CD14-positive monocyte (primary cell): ENCODE results near the gene RAB44. TPM values are rescaled to one million over a fixed set of nuclear protein-coding genes. Genes with fewer than 3 reads are reported as not detected.
A peak's percentile ranks its signal among the peaks of the same experiment; 100 is the strongest.

Source experiments
- DNase-seq, 3 donors: peaks; one replicate each; pipeline ENCODE4 v3.0.0-alpha.2; 2011 to 2022
- H2AFZ ChIP-seq: 2 replicates; pipeline ENCODE4 v1.6.0; 2012; ENCODE audit warnings: mild to moderate bottlenecking, low read depth, low read length, inconsistent platforms; ENCODE audit not compliant: insufficient read depth, poor library complexity, severe bottlenecking
- H3K27ac ChIP-seq, 2 donors: 1 replicate in 1 of 2; 2 replicates in 1 of 2; pipeline ENCODE4 v1.5.1; 2012 to 2013; ENCODE audit warnings: low read length in 2 of 2, control low read depth in 1 of 2, inconsistent platforms in 1 of 2, low read depth in 1 of 2, mild to moderate bottlenecking in 1 of 2
- H3K27me3 ChIP-seq, 2 donors: one replicate each; pipeline versions ENCODE4 v1.6.0 to v1.6.1; 2011 to 2013; ENCODE audit warnings: low read length in 2 of 2; ENCODE audit not compliant: control insufficient read depth in 2 of 2, insufficient read depth in 2 of 2
- H3K36me3 ChIP-seq, 2 donors: replicated peaks in 1 of 2; 1 replicate in 1 of 2; 2 replicates in 1 of 2; pipeline versions ENCODE4 v1.5.1 to v1.6.1; 2012 to 2013; ENCODE audit warnings: low read length in 2 of 2, control low read depth in 1 of 2, inconsistent platforms in 1 of 2, mild to moderate bottlenecking in 1 of 2; ENCODE audit not compliant: insufficient read depth in 2 of 2, control insufficient read depth in 1 of 2
- H3K4me1 ChIP-seq, 2 donors: 1 replicate in 1 of 2; 2 replicates in 1 of 2; pipeline versions ENCODE4 v1.5.1 to v1.6.1; 2012 to 2013; ENCODE audit warnings: low read length in 2 of 2, control low read depth in 1 of 2, inconsistent platforms in 1 of 2, mild to moderate bottlenecking in 1 of 2, moderate library complexity in 1 of 2; ENCODE audit not compliant: insufficient read depth in 2 of 2, control insufficient read depth in 1 of 2
- H3K4me2 ChIP-seq: replicated peaks from 2 replicates; pipeline ENCODE3; 2012; ENCODE audit warnings: low read length, moderate library complexity, mild to moderate bottlenecking; ENCODE audit not compliant: poor library complexity, severe bottlenecking; ENCODE audit errors: extremely low read depth
- H3K4me3 ChIP-seq, 3 experiments: fragments of 200-600 bp in 1 of 3; sonication (generic) in 1 of 3; replicated peaks in 1 of 3; 1 replicate in 2 of 3; 2 replicates in 1 of 3; pipeline ENCODE4 v1.5.1; 2011 to 2013; ENCODE audit warnings: low read length in 3 of 3, mild to moderate bottlenecking in 3 of 3, control low read depth in 2 of 3, low read depth in 2 of 3, inconsistent platforms in 1 of 3, moderate library complexity in 1 of 3
- H3K79me2 ChIP-seq: 2 replicates; pipeline ENCODE4 v1.6.0; 2012; ENCODE audit warnings: mild to moderate bottlenecking, control low read depth, inconsistent platforms, low read length, moderate library complexity; ENCODE audit not compliant: insufficient read depth
- H3K9ac ChIP-seq: 2 replicates; pipeline ENCODE4 v1.6.0; 2017; ENCODE audit warnings: low read length, mild to moderate bottlenecking; ENCODE audit not compliant: insufficient read depth, poor library complexity, severe bottlenecking
- H3K9me3 ChIP-seq, 2 donors: replicated peaks in 1 of 2; 1 replicate in 1 of 2; 2 replicates in 1 of 2; pipeline versions ENCODE4 v1.5.1 to v1.6.1; 2012 to 2013; ENCODE audit warnings: low read length in 2 of 2, control low read depth in 1 of 2; ENCODE audit not compliant: control insufficient read depth in 1 of 2, insufficient read depth in 1 of 2
- H4K20me1 ChIP-seq: 2 replicates; pipeline ENCODE4 v1.6.0; 2012; ENCODE audit warnings: mild to moderate bottlenecking, low read length, control low read depth, moderate library complexity; ENCODE audit not compliant: insufficient read depth
- H3K27ac Mint-ChIP-seq, 7 donors: one replicate each; pipeline ENCODE4 v1.8.0; 2020; ENCODE audit warnings: mild to moderate bottlenecking in 7 of 7, mixed read lengths in 7 of 7, moderate library complexity in 6 of 7, inconsistent platforms in 2 of 7
- H3K27me3 Mint-ChIP-seq, 3 donors: one replicate each; pipeline ENCODE4 v1.8.0; 2021 to 2022; ENCODE audit warnings: low read depth in 3 of 3, mild to moderate bottlenecking in 3 of 3, mixed read lengths in 3 of 3, moderate library complexity in 3 of 3, inconsistent platforms in 1 of 3
- H3K36me3 Mint-ChIP-seq, 2 donors: one replicate each; pipeline ENCODE4 v1.8.0; 2020; ENCODE audit warnings: mixed read lengths in 2 of 2, inconsistent platforms in 1 of 2, mild to moderate bottlenecking in 1 of 2
- H3K4me1 Mint-ChIP-seq: one replicate; pipeline ENCODE4 v1.8.0; 2020; ENCODE audit warnings: mild to moderate bottlenecking, mixed read lengths
- H3K4me3 Mint-ChIP-seq, 2 donors: one replicate each; pipeline ENCODE4 v1.8.0; 2020; ENCODE audit warnings: mild to moderate bottlenecking in 2 of 2, mixed read lengths in 2 of 2, moderate library complexity in 1 of 2
- H3K9me3 Mint-ChIP-seq, 7 donors: one replicate each; pipeline ENCODE4 v1.8.0; 2020 to 2022; ENCODE audit warnings: mixed read lengths in 7 of 7, mild to moderate bottlenecking in 6 of 7, moderate library complexity in 6 of 7, inconsistent platforms in 2 of 7
- CTCF ChIP-seq: fragments of 200-600 bp; IDR thresholded peaks from one replicate; pipeline ENCODE4 v1.8.0; 2022; ENCODE audit warnings: antibody characterized with exemption, mild to moderate bottlenecking
- WGBS: methylation state at CpG from one replicate; pipeline ENCODE4 v1.1.5; 2013; ENCODE audit warnings: missing lambda C conversion rate; ENCODE audit not compliant: insufficient coverage; 5-methylcytosine and 5-hydroxymethylcytosine counted together
- intact Hi-C, 2 donors: fragments of 100-400 bp; cut with micrococcal nuclease; formaldehyde crosslinking; loops; one replicate each; pipeline versions ENCODE4 v1.15.0 to v1.15.1; 2023
- polyA plus RNA-seq, 3 donors: library from polyadenylated mRNA; depleted of rRNA in 1 of 3; unstranded in 2 of 3; stranded (reverse) in 1 of 3; fragments of 300-500 nt in 2 of 3; fragments of >200 nt in 1 of 3; fragmentation: Illumina TruSeq in 2 of 3; gene quantifications; 1 replicate in 2 of 3; 2 replicates in 1 of 3; pipeline ENCODE4 v1.2.3, GENCODE V29; 2012 to 2021

Gene RAB44
- polyA plus RNA-seq, 3 donors: 1.5 to 18.0 (median 1.9) TPM

- Mint-ChIP-seq H3K4me1 (peaks cover 30% of the 10 kb centered on the region), H3K4me3 (peak overlapping the region in 1 of 2 donors; percentile 17), H3K36me3 (no peaks in the 10 kb centered on the region), H3K27me3 (peaks cover 3 to 21% (median 12%) of the 10 kb centered on the region in 3 donors), H3K27ac (peak overlapping the region in 1 of 7 donors; percentile 58), H3K9me3 (no peaks in the 10 kb centered on the region)
- H3K27ac ChIP-seq: no peak overlapping the region
- H3K4me1 ChIP-seq: peaks cover 22 to 29% of the 10 kb centered on the region in 2 donors
- H2AFZ ChIP-seq: no peak overlapping the region
- TF ChIP-seq CTCF: no peak
- peak in 2 of 3 donors; percentile 30 to 40 for DNase-seq
- no peak overlapping the region for H3K4me2 ChIP-seq
- intact Hi-C loops: loop anchor here in 1 of 2 donors (10.0 kb wide), 1 partner anchor 87 kb away; no protein-coding TSS in a partner anchor
- H3K9me3 ChIP-seq: no peaks in the 10 kb centered on the region
- no peaks in the 10 kb centered on the region for H3K79me2 ChIP-seq
- 10% methylated on average over 4 of the region's 5 CpGs for WGBS
- no peaks in the 10 kb centered on the region for H3K27me3 ChIP-seq
- H3K4me3 ChIP-seq: no peak overlapping the region
- no peaks in the 10 kb centered on the region for H4K20me1 ChIP-seq
- H3K9ac ChIP-seq: no peak overlapping the region
- no peaks in the 10 kb centered on the region for H3K36me3 ChIP-seq
Measured at GRCh38 chr6:36777801-36778200, 80.2 kb downstream of the RAB44 start.

- Histone ChIP-seq H3K9ac (no peak overlapping the region), H2AFZ (no peak overlapping the region), H3K9me3 (no peaks in the 10 kb centered on the region), H3K27me3 (no peaks in the 10 kb centered on the region), H4K20me1 (no peaks in the 10 kb centered on the region), H3K4me1 (peaks cover 22 to 29% of the 10 kb centered on the region in 2 donors), H3K27ac (no peak overlapping the region), H3K79me2 (no peaks in the 10 kb centered on the region), H3K4me2 (no peak overlapping the region), H3K4me3 (no peak overlapping the region), H3K36me3 (no peaks in the 10 kb centered on the region)
- Mint-ChIP-seq H3K4me3 (no peak overlapping the region), H3K9me3 (no peaks in the 10 kb centered on the region), H3K36me3 (no peaks in the 10 kb centered on the region), H3K27ac (no peak overlapping the region), H3K4me1 (peaks cover 30% of the 10 kb centered on the region), H3K27me3 (peaks cover 3 to 21% (median 14%) of the 10 kb centered on the region in 3 donors)
- no peak for TF ChIP-seq CTCF
- no peak for DNase-seq
- 90% methylated on average over 3 of the region's 5 CpGs for WGBS
- intact Hi-C loops: loop anchor here in 1 of 2 donors (10.0 kb wide), 1 partner anchor 86 kb away; no protein-coding TSS in a partner anchor
Measured at GRCh38 chr6:36779227-36779626, 81.6 kb downstream of the RAB44 start.
